Stomach (tissue), 4 donors: ENCODE results near the gene UNC5A.

Experiments used
- POLR2A ChIP-seq, 4 donors: fragments of 450-650 bp; IDR thresholded peaks; one replicate each; pipeline ENCODE4 v1.6.1; 2016; ENCODE audit warnings: antibody characterized with exemption in 4 of 4, control low read depth in 2 of 4, mild to moderate bottlenecking in 1 of 4, moderate library complexity in 1 of 4
- POLR2AphosphoS5 ChIP-seq, 3 donors: sonication (generic); formaldehyde crosslinking; IDR thresholded peaks; one replicate each; pipeline ENCODE4 v1.6.1; 2016; ENCODE audit warnings: antibody characterized with exemption in 3 of 3

GRCh38 chr5:176825957-176826356, 15.6 kb downstream of the UNC5A start:
- TF ChIP-seq POLR2A (IDR thresholded peaks at IDR 0.05) (no peak), POLR2AphosphoS5 (IDR thresholded peaks at IDR 0.05) (no peak)
